Body of pancreas (tissue), 4 donors: Measurements from ENCODE around the gene KRT20.

Source experiments
- CTCF ChIP-seq, 7 experiments: fragments of 450-650 bp in 4 of 7; fragments of 200-600 bp in 3 of 7; sonication (generic) in 3 of 7; IDR thresholded peaks; one replicate each; pipeline ENCODE4 v1.5.1; 2016 to 2019; ENCODE audit warnings: antibody characterized with exemption in 7 of 7
- POLR2A ChIP-seq, 3 donors: fragments of 450-650 bp; IDR thresholded peaks; one replicate each; pipeline ENCODE4 v1.6.1; 2016; ENCODE audit warnings: antibody characterized with exemption in 3 of 3, mild to moderate bottlenecking in 2 of 3

GRCh38 chr17:40884708-40885512 is at the start of gene KRT20:
- no peak for TF ChIP-seq POLR2A (IDR thresholded peaks at IDR 0.05)
- TF ChIP-seq CTCF (IDR thresholded peaks at IDR 0.05), result no peak
